HUDEP-2 (cell line): ENCODE measurements around the gene COL6A5.
"Not testable (repeated sequence)": the region's sequence is repeated elsewhere in the genome, so short reads cannot be mapped to it uniquely, and the experiment has no call there.

Source experiments
- DNase-seq, 76 experiments: peaks; one replicate each; lab custom pipeline; 2025; ENCODE audit not compliant: unreplicated experiment in 76 of 76; lab: John Stamatoyannopoulos, UW

Gene COL6A5

DNA sequence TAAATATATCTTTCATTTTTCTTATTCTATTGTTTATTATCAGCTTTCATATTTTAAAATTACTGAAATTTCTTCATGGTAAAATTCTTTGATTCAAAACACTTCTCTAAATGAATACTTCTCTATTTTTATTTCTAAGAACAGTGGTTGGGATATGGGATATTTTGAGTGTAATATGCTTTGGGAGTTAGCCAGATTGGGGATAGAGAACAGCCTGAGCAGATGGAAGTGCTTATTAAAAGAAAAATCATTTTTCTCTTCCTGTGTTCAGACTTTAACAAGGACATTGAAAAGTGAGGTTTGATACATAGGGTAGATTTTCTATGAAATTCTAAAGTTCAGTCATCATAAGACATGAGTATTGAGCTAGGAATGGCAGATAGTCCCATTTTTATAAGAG is 84.8 kb downstream of the COL6A5 start:
- no peak for DNase-seq

DNA sequence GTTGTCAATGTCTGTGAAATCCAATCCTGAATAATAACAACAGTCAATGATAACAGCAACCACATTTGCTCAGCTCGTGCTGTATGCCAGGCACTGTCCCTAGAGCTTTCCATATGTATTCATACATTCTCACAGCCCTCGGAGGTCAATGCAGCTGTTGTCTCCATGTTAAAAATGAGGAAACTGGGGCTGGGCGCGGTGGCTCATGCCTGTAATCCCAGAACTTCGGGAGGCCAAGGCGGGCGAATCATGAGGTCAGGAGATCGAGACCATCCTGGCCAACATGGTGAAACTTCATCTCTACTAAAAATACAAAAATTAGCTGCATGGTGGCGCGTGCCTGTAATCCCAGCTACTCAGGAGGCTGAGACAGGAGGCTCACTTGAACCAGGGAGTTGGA is 86.6 kb downstream of the COL6A5 start:
- not testable (repeated sequence) for DNase-seq

DNA sequence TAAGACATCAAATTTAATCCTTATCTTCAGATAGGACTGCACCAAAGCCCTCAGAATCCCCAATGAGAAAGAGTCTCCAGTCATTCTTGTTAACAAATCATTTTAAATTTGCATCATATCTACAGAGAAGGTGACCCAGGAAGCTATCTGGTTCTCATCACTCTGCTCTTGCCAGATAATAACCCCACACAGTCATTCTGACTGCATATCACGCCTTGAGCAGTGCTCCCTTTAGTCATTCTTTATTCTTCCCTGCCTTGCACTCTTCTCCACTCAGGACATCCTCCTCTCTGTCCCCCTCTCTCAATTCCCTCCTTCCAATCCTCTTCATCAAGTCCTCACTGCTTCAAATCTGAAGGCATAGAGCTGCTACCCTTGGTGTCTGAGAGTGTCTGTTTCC is 87.8 kb downstream of the COL6A5 start:
- DNase-seq = no peak

DNA sequence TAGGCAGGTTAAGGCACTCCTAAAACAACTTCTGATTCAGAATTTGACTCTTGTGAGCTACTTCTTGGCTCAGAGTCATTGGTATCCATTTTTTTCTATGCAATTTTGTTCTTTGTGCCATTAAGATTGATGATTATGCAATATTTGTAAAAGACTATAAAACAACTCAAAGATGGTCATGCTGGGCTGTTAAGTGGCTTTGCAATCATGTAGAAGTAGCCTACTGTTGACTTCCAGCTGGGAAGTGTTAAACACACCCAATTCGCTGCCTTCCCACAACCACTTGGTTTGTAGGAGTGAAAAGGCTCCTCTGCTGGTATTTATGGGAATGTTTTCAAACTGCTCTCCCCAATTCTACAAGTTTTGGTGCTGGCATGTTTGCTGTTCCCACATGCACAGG is 96.8 kb downstream of the COL6A5 start:
- DNase-seq = no peak

DNA sequence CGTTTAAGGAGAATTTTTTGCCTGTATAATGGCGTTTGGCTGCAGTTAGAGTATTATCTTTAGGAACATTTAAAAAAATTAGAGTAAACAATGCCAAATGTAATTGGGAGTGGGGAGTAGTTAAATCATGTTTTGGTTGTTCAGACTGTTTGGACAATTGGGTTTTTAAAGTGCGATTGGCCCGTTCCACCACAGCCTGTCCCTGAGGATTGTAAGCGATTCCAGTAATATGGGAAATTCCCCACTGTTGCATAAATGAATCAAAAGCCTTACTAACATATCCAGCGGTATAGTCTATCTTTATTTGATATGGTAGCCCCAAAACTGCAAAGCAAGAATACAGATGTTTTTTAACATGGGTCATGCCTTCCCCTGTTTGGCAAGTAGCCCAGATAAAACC is 101.4 kb downstream of the COL6A5 start:
- DNase-seq = not testable (repeated sequence)

DNA sequence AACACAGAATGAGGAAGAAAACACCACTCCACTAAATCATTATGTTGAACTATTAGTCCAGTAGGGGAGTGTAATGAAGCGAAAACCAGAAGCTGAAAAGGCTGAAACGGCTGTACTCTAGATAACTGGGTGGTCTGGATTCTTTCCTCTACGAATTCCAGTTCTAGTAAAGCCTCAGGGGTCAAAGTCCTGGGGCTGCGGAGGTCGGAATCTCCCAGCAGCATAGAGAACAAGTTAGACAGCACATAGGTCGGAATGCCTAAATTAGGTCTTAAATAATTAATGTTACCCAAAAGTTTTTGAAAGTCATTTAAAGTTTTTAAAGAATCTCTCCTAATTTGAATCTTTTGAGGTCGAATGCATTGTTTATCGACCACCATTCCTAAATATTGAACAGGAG is 102.7 kb downstream of the COL6A5 start:
- DNase-seq = not testable (repeated sequence)

DNA sequence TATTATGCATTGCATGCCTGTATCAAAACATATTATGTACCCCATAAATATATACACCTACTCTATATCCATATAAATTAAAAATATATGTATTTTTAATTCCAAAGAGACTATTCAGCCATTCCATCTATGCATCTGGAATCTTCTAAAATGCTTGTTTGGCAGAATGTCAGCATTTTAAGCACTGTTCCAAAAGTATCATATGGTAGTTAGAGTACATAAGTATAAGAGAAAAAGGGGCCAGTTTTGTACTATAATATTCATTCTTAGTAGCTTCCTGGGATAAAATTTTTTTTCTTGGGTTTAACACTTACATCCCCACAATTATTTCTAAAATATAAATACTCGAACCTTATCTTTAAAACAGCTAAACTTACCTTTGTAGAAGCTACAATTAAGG is 111.1 kb downstream of the COL6A5 start:
- DNase-seq = no peak

DNA sequence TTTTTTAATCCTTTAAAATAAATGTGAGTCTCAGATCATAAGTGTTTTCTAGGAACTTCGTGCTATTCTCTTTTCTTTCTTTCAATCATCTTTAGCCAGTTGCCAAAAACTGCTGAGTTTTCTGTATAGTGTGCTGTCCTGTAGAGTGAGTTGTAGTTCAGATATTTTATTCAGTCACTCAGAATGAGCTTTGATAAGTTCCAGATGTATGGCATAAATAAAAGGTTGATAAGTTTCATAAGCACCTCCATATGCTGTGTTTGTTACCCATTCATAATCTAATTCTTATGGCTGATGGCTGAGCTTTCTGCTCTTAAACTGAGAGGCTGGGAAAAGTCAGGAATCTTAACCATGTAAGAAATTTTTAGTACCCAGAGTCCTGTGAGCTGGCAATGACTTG is 112.2 kb downstream of the COL6A5 start:
- no peak for DNase-seq

DNA sequence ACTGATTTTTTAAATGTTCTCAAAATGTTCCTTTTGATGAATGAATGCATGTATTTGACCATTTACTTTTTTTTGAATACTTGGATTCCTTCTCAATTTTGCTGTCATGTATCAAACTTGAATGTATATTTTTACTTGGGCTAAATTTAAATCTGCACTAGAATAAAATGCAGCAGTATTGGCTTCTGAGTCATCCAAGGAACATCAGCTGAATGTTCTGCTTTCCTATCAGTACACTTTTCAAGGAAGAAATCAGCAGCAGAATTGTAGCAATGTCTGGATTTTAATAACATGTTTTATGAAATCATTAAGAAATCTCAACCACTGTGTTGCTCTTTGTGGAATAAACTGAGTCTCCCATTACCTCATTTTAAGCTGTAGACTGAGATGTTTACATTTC is 114.5 kb downstream of the COL6A5 start:
- no peak for DNase-seq

DNA sequence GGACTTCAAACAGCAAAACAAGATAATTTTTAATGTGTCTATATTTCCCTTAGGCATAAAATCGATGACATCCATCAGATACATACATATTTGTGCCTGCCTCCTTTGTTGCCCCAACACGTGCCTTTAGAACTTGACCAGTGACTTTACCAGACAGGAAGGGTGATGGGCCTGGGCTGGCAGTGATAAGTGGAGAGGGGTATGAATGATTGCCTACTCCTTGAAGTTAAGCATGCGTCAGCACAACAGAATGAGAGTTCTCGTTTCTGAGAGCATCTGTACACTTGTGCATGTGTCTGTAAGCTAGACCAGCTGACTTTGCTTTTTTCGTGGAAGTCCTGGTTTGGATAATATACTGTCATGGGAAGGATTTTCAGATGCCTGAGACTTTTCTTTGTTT is 116.6 kb downstream of the COL6A5 start:
- DNase-seq = no peak

DNA sequence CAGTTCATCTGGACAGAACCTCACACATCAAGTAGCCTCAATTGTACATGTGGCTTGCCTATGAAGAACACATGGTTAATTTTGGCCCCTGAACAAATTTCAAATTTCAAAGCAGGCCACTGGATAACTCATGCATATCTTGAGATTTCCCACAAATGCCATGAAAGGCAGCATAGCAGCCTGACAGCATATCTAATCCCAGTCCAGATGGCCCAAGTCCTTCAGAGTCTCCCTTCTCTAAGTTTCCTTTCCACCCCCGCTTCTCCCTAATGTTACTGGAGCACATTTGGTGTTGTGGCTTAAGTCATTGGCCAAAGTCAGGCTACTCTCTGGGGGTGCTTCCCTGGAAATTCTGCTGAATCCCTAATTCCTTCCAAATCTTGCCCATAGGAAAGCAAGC is 117.7 kb downstream of the COL6A5 start:
- DNase-seq = no peak

DNA sequence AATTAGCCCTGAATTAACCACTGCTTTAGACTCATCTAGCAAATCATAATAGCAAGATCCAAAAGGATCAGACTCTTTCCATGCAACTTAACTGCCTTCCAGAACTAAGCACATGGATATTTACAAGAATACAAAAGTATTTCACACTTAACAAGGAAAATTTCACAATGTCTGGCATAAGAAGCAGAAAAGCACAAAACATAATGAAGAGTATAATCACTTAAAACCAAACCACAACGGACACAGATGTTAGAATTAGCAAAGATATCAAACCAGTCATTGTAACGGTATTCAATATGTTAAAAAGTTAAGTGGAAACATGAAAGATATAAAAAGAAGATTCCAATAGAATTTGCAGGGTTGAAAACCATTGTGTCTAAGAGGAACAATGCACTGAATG is 120.0 kb downstream of the COL6A5 start:
- no peak for DNase-seq

DNA sequence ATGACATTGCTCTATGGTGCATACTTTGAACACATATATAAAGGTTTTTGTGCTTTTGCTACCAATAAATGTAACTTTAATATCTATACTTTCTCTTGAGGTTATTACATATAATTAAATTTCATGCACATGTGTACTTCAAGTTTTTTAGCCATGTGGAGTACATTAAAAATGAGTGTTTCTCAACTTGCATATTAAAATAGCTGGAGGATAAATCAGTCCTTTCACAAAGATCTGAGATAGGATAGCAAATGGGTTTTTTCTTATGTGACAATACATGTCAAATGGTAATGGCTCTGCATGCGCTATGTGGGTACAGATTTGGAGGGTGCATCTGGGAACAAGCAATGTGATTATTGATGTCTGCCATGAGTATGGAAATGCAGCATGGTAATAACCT is 122.8 kb downstream of the COL6A5 start:
- no peak for DNase-seq

DNA sequence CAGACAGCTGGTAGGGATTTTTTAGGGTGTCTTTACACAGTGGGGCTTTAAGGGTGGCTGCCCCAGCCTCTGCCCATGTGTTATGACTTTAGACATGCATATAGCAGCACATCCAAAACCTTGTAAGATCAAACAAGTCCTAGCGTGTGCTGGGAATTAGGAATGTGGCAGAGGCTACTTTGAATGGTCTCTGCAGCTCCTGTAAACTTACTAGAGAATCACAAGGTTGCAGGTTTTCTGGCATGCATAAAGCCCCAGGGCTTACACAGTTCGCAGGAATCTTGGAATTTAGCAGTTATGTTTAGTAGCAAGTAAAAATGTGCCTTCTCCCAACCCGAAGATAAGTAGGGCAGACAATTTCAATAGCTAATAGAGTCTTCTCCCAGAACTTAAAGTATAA is 124.7 kb downstream of the COL6A5 start:
- no peak for DNase-seq

DNA sequence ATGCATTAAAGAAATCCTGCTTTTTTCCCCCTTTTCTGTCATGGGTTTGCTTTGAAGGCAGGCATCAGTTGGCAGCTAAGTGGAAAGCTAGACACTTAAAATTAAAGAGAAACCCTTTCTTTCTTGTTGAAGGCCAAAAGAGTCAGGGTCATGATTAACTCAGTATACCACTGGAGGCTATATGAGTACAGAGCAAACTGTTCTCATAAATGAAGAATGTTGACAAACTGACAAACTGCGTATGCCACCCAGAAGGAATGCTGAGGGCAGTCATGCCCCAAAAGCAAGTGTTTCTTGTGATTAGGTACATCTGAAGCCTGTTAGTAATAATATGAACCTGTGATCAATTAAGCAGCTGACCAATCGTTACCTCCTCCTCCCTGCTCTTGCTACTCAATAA is 127.9 kb downstream of the COL6A5 start:
- no peak for DNase-seq

DNA sequence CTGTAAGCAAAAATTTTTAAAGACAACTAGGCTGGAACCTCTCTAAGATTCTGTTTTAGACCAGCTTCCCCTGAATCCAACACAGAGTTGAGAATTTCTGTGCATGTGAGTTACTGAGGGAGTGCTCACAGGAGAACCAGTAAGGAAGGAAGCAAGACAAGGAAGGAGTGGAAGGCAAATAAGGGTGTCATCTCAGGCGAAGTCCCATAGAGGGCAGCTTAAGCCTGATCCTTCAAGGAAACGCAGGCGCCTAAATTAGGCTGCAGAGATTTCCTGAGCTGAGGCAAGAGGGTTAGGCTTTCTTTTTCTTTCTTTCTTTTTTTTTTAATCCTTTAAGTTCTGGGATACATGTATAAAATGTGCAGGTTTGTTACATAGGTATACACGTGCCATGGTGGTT is 135.3 kb downstream of the COL6A5 start:
- peak in 4 of 76 experiments; percentile 1 to 6 (median 2) for DNase-seq

DNA sequence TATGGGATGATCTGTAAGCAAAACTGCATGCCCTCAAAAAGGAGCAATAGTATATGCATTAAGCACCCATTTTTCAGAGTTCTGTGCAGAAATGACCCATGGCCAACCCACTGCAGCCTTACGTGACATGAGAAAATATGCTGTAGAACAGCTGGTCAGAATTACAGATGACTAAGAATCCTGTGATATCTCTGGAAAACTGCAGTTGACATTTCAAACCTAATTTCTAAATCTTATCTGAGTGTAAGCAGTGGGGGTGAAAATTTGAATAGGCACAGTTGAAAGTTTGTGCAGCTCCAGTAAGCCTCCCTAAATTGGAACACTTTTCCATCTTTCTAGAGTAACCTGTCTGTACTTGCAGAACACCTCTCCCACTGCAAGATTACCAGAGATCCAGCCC is 142.8 kb downstream of the COL6A5 start:
- DNase-seq = no peak

DNA sequence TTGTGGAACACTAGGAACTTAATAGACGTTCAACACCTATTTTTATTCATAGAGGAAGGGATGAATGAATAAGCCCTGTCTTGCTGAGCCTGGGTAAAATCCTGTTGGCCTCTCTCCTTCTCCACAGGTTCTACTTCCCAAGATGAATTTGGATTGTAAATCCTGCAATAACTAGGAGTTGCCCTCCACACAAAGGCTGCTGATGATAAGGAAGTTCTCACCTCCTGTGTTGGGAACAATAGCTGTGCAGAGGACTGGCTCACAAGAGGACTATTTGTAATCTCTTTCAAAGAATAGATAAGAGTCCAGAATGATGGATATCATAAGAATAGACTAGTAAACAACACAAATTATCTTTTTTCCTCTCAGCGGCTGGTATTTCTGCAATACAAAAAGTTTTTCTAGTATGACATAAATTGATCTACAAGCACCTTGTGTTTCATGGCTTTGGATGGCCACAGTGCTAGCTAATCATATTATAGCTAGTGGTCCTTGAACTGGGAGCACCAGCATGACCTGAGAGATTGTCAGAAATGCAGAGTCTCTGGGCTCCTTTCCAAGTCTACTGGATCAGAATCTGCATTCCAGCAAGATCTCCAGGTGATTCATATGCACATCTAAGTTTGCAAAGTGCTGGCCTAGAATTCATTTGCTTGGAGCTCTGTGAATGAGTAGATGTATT is 143.4 kb downstream of the COL6A5 start:
- no peak for DNase-seq

DNA sequence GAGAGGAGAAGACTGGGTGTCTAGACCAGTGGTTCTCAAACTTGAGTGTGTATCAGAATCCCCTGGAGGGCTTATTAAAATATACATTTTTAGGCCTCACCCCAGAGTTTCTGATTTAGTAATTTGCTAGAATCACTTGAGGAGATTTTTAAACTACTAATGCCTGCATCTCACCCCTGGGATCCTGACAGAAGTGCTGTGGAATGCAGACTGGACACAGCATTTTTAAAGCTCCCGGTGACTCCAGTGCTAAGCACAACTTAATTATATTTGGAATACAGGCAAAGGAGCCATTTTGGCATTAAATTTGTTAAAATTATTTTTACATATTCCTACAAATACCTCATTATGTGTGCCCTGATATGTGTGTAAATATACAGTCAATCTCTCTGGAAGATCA is 144.8 kb downstream of the COL6A5 start:
- no peak for DNase-seq

DNA sequence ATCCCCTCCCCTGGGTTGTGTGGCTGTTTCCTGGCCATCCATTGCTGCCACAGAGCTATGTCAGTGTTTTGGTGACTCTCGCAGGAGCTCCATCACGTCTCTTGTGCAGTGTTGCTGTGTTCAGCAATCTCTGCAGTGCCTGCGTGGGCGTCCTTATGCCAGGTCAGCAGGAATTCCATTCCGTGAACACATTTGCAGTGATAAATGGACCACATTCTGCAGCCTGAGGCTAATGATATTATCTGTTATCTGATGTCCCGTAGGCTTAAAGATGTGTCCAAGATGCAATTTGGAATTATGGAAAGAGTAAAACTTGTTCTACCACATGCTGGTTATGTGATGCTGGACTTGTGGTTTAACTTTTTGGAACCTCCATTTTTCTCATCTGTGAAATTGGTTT is 146.0 kb downstream of the COL6A5 start:
- no peak for DNase-seq

DNA sequence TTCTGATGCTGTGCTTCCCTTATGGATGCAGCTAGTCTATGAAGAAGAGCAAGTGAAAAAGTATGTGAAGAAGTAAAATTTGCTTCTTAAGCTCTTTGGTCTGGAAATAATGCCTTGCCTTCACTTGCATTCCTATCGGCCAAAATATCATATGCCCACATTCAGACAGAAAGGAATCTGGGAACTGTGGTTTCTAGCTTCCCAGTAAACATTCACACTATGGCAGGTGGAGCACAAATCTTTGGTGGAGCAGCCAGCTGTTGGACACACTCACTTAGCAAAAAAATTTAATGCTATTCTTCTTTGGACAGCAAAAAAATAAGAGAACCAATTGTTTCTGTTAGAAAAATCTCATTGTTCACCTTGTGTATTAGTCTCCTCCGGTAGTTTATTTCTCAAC is 159.2 kb downstream of the COL6A5 start:
- no peak for DNase-seq

DNA sequence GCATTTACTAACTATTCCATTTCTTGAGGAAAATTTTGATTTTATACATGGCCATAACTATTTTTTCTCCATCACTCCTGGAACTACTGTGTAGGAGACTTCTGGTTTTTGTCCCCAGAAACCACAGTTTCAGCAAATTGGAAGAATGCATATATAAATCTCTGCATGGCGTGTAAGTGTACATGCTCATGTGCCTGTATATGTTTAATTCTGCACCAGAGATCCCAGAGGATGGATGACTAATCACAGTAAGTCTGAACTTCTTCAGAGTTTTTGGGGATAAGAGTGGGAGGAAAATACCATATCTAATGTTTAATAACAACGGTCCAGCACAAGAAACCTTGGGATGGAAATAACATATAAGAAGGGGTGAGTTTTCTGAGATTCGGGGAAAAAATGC is 160.6 kb downstream of the COL6A5 start:
- no peak for DNase-seq

DNA sequence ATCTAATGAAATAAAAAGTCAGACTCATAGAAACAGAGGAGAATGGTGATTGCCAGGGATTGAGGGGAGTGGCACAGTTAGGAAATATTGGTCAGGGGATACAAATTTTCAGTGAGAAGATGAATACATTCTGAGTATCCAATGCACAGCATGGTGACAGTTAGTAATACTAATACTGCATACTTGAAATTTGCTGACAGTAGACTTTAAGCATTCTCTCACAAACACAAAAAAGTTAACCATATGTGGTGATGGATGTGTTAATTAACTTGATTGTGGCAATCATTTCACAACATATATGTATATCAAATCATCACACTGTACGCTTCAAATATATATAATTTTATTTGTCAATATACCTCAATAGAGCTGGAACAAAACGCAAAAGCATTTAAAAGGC is 162.3 kb downstream of the COL6A5 start:
- no peak for DNase-seq
